OCI-LY1 (cell line): Measurements from ENCODE around the gene POU5F1.
A peak's percentile ranks its signal among the peaks of the same experiment; 100 is the strongest.
"Not testable (repeated sequence)": the region's sequence is repeated elsewhere in the genome, so short reads cannot be mapped to it uniquely, and the experiment has no call there.

ENCODE experiments used
- H2AFZ ChIP-seq: fragments of 200-600 bp; sonication (generic), shearing (Covaris generic); 2 replicates; pipeline ENCODE4 v1.6.0; 2014; ENCODE audit warnings: antibody characterized with exemption, mild to moderate bottlenecking, low read length
- H3F3A ChIP-seq: fragments of 200-600 bp; sonication (generic), shearing (Covaris generic); 2 replicates; pipeline ENCODE4 v1.6.0; 2014; ENCODE audit warnings: mild to moderate bottlenecking, antibody characterized with exemption, low read length, moderate library complexity; ENCODE audit not compliant: insufficient read depth
- H3K27ac ChIP-seq: fragments of 200-600 bp; sonication (generic); 2 replicates; pipeline ENCODE4 v1.5.1; 2014; ENCODE audit warnings: low read length, mixed run types, mild to moderate bottlenecking, low read depth; ENCODE audit not compliant: poor library complexity, severe bottlenecking
- H3K27me3 ChIP-seq: fragments of 200-600 bp; sonication (generic); 2 replicates; pipeline ENCODE4 v1.6.0; 2014; ENCODE audit warnings: antibody characterized with exemption, mild to moderate bottlenecking, low read length, moderate library complexity; ENCODE audit not compliant: insufficient read depth
- H3K36me3 ChIP-seq: fragments of 200-600 bp; sonication (generic); 2 replicates; pipeline ENCODE4 v1.6.1; 2014; ENCODE audit warnings: mild to moderate bottlenecking, antibody characterized with exemption, low read length, moderate library complexity, mixed read lengths; ENCODE audit not compliant: insufficient read depth
- H3K4me1 ChIP-seq: fragments of 200-600 bp; sonication (generic); 2 replicates; pipeline ENCODE4 v1.5.1; 2014; ENCODE audit warnings: mild to moderate bottlenecking, low read length, moderate library complexity; ENCODE audit not compliant: insufficient read depth, severe bottlenecking
- H3K4me2 ChIP-seq: fragments of 200-600 bp; sonication (generic), shearing (Covaris generic); 2 replicates; pipeline ENCODE4 v1.6.1; 2014; ENCODE audit warnings: low read length
- H3K4me3 ChIP-seq: fragments of 200-600 bp; sonication (generic); 2 replicates; pipeline ENCODE4 v1.5.1; 2014; ENCODE audit warnings: low read length, low read depth, mild to moderate bottlenecking, mixed read lengths; ENCODE audit not compliant: poor library complexity, severe bottlenecking
- H3K79me2 ChIP-seq: fragments of 200-600 bp; shearing (Covaris generic); 2 replicates; pipeline ENCODE4 v1.6.1; 2016; ENCODE audit warnings: mixed run types, low read length, mixed read lengths; ENCODE audit not compliant: insufficient read depth
- H3K9ac ChIP-seq: fragments of 200-600 bp; sonication (generic), shearing (Covaris generic); 2 replicates; pipeline ENCODE4 v1.6.1; 2014; ENCODE audit warnings: mild to moderate bottlenecking, low read length, mixed read lengths
- H3K9me2 ChIP-seq: fragments of 200-600 bp; sonication (generic), shearing (Covaris generic); 2 replicates; pipeline ENCODE4 v1.6.1; 2014; ENCODE audit warnings: low read depth, mild to moderate bottlenecking, low read length, mixed read lengths
- H3K9me3 ChIP-seq: fragments of 200-600 bp; shearing (Covaris generic); 2 replicates; pipeline ENCODE4 v1.6.1; 2014; ENCODE audit warnings: low read length, mixed read lengths
- H4K20me1 ChIP-seq: fragments of 200-600 bp; sonication (generic), shearing (Covaris generic); 2 replicates; pipeline ENCODE4 v1.6.0; 2016; ENCODE audit warnings: mild to moderate bottlenecking, low read length; ENCODE audit not compliant: insufficient read depth
- CTCF ChIP-seq: fragments of 200-600 bp; sonication (generic), shearing (Covaris generic); IDR thresholded peaks from 2 replicates; pipeline ENCODE4 v1.5.1; 2017; ENCODE audit warnings: mild to moderate bottlenecking, antibody characterized with exemption, low read length, moderate library complexity, mixed read lengths
- EZH2 ChIP-seq: fragments of 200-600 bp; sonication (generic), shearing (Covaris generic); IDR thresholded peaks from 2 replicates; pipeline ENCODE4 v1.8.0; 2017; ENCODE audit warnings: borderline replicate concordance, mixed run types, mild to moderate bottlenecking, antibody characterized with exemption, low read length, moderate library complexity, mixed read lengths

Gene POU5F1

DNA sequence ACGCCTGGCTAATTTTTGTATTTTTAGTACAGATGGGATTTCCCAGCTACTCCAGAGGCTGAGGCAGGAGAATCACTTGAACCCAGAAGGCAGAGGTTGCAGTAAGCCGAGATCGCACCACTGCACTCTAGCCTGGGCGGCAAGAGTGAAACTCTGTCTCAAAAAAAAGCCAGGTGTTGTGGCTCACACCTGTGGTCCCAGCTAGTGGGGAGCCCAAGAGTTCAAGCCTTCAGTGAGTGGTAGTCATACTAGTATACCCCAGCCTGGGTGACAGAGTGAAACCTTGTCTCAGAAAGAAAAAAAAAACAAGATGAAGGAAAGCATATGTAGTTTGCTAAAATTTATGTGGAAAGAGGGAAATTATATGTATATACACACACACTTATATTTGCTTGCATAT lies 20.0 kb upstream of the POU5F1 start:
- Histone ChIP-seq H3K36me3 (peaks cover 9% of the 10 kb centered on the region; the same call in 1 of the 2 replicates), H3K27ac (peak overlapping the region; percentile 53), H3K4me1 (peaks cover 36% of the 10 kb centered on the region), H3K9ac (no peak overlapping the region), H3K9me3 (no peaks in the 10 kb centered on the region), H3K79me2 (no peaks in the 10 kb centered on the region), H2AFZ (no peak overlapping the region), H4K20me1 (no peaks in the 10 kb centered on the region), H3K4me2 (no peak overlapping the region), H3K4me3 (no peak overlapping the region), H3F3A (no peaks in the 10 kb centered on the region), H3K9me2 (no peaks in the 10 kb centered on the region), H3K27me3 (no peaks in the 10 kb centered on the region)
- no peak for TF ChIP-seq EZH2
- TF ChIP-seq CTCF = no peak

DNA sequence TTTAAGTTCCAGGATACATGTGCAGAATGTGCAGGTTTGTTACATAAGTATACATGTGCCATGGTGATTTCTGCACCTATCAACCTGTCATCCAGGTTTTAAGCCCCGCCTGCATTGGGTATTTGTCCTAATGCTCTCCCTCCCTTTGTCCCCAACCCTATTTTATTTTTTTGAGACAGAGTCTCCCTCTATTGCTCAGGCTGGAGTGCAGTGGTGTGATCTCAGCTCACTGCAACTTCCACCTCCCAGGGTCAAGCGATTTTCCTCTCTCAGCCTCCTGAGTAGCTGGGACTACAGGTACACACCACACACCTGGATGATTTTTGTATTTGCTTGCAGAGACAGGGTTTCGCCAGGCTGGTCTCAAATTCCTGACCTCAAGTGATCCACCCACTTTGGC lies 18.7 kb upstream of the POU5F1 start:
- not testable (repeated sequence) for H4K20me1 ChIP-seq, H3K4me2 ChIP-seq, H3K36me3 ChIP-seq, H3F3A ChIP-seq, H3K9me3 ChIP-seq, H3K27me3 ChIP-seq, H2AFZ ChIP-seq, H3K4me3 ChIP-seq, H3K9ac ChIP-seq, H3K9me2 ChIP-seq, H3K79me2 ChIP-seq
- peak overlapping the region; percentile 42 for H3K27ac ChIP-seq
- peaks cover 42% of the 10 kb centered on the region for H3K4me1 ChIP-seq

GRCh38 chr6:31187780-31188194 lies 17.3 kb upstream of the POU5F1 start:
- H3K9me2 ChIP-seq = no peaks in the 10 kb centered on the region
- H3K27ac ChIP-seq = peak overlapping the region; percentile 71
- no peaks in the 10 kb centered on the region for H3K27me3 ChIP-seq
- H4K20me1 ChIP-seq = no peaks in the 10 kb centered on the region
- H3K79me2 ChIP-seq = no peaks in the 10 kb centered on the region
- no peak overlapping the region for H3K4me3 ChIP-seq
- H3K9me3 ChIP-seq = no peaks in the 10 kb centered on the region
- H3K36me3 ChIP-seq = no peaks in the 10 kb centered on the region
- no peak for TF ChIP-seq CTCF
- TF ChIP-seq EZH2 = no peak
- no peak overlapping the region for H2AFZ ChIP-seq
- H3K4me1 ChIP-seq = peaks cover 42% of the 10 kb centered on the region
- H3F3A ChIP-seq = no peaks in the 10 kb centered on the region
- no peak overlapping the region for H3K9ac ChIP-seq
- no peak overlapping the region for H3K4me2 ChIP-seq

GRCh38 chr6:31186052-31186734 lies 15.7 kb upstream of the POU5F1 start:
- Histone ChIP-seq H3K79me2 (no peaks in the 10 kb centered on the region), H3K27ac (peak overlapping the region; percentile 71), H3K4me3 (peak overlapping the region; percentile 2), H3K4me2 (peak overlapping the region; percentile 34), H3K9me2 (no peaks in the 10 kb centered on the region), H3K9me3 (no peaks in the 10 kb centered on the region), H3K36me3 (no peaks in the 10 kb centered on the region), H4K20me1 (no peaks in the 10 kb centered on the region), H3F3A (no peaks in the 10 kb centered on the region), H3K9ac (peak overlapping the region; percentile 39; the same call in 1 of the 2 replicates), H2AFZ (peak overlapping the region; percentile 11; the same call in 1 of the 2 replicates), H3K27me3 (no peaks in the 10 kb centered on the region), H3K4me1 (peaks cover 42% of the 10 kb centered on the region)
- TF ChIP-seq CTCF (no peak), EZH2 (no peak)

DNA sequence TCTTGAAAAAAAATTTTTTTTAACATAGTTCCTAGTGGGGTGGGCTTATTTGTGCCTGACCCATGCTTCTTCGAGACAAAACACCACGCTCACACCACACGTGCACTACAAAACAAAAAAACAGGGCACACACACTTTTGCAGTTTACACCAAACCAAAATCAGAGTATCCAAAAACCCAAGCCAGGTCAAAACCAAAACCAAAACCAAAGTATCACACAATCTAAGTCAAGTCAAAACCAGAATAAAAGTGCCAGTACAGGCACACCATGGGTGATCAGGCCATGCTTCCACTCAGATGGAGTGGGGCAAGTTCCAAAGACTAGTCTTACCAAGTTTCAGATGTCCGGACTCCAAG lies 15.2 kb upstream of the POU5F1 start:
- H3K9ac ChIP-seq, H3K79me2 ChIP-seq, H3K36me3 ChIP-seq, H3K9me2 ChIP-seq, H4K20me1 ChIP-seq, H2AFZ ChIP-seq, H3K9me3 ChIP-seq, H3F3A ChIP-seq, H3K4me3 ChIP-seq, H3K27me3 ChIP-seq: not testable (repeated sequence)
- H3K4me2 ChIP-seq = peak overlapping the region; percentile 34; the same call in 1 of the 2 replicates
- peak overlapping the region; percentile 71 for H3K27ac ChIP-seq
- H3K4me1 ChIP-seq = peaks cover 39% of the 10 kb centered on the region
